ENCODE results near the gene CRYBB1. TPM values are rescaled to one million over a fixed set of nuclear protein-coding genes. Genes with fewer than 3 reads are reported as not detected.

The CRYBB1 gene
- total and polyA plus RNA-seq, 2 donors (not counting 3 experiments of a cell fraction or from before 2014, with no cell fraction given), result not detected

- FAIRE-seq, result no peak
Measured at GRCh38 chr22:26570864-26571525, 46.8 kb downstream of the CRYBB1 start.

More at GRCh38 chr22:26570864-26571525, 46.8 kb downstream of the CRYBB1 start:
- dilution Hi-C loops (cut with MboI; ENCODE audit: extremely low pct_ligation_motif_present, low sequenced_read_pairs) (no loop called here), intact Hi-C loops (cut with micrococcal nuclease) (no loop called here)
- no TSS peak for BruUV-seq (replicated peaks)
- H4K20me1 ChIP-seq (replicated peaks; ENCODE audit: control insufficient read depth, extremely low read depth, insufficient read depth, low read length), result no peaks in the 10 kb centered on the region
- H3K36me3 ChIP-seq (ENCODE audit: control insufficient read depth in 2 of 2, extremely low read depth in 1 of 2, insufficient read depth in 2 of 2, low read length in 2 of 2), result no peaks in the 10 kb centered on the region
- ChIA-PET POLR2A (no interaction called here), CTCF (interaction anchor here (2.2 kb wide), 1 partner anchor 14 kb away, joined by 6 read pairs; no protein-coding TSS in a partner anchor)
- H3K4me1 ChIP-seq (ENCODE audit: control insufficient read depth, extremely low read depth, insufficient read depth, low read length), result peaks cover 26% of the 10 kb centered on the region
- no peaks in the 10 kb centered on the region for H3K27me3 ChIP-seq (ENCODE audit: control insufficient read depth in 2 of 2, insufficient read depth in 2 of 2, low read length in 2 of 2)
- H3K27ac ChIP-seq (ENCODE audit: insufficient read depth, low read depth, low read length), result no peak overlapping the region
- H3K9me3 ChIP-seq (replicated peaks; ENCODE audit: control insufficient read depth, insufficient read depth, low read length), result no peaks in the 10 kb centered on the region
- no peaks in the 10 kb centered on the region for H3K9me1 ChIP-seq (replicated peaks; ENCODE audit: control insufficient read depth, extremely low read depth, insufficient read depth, low read length)
- H2AFZ ChIP-seq (ENCODE audit: low read depth, low read length), result no peak overlapping the region
- H3K9ac ChIP-seq (replicated peaks; ENCODE audit: extremely low read depth, insufficient read depth, low read length), result no peak overlapping the region
- DNase-seq (ENCODE audit: low read depth, low spot score), result no peak
- no peak overlapping the region for H3K4me3 ChIP-seq (replicated peaks in 1 of 3; ENCODE audit: insufficient read depth in 1 of 3, low read depth in 1 of 3, low read length in 3 of 3)
- H3K4me2 ChIP-seq (ENCODE audit: insufficient read depth, low read length), result no peak overlapping the region
- TF ChIP-seq MAX (IDR thresholded peaks at IDR 0.05; ENCODE audit: insufficient read depth, insufficient read length), result no peak
- no peak for TF ChIP-seq MYC (IDR thresholded peaks at IDR 0.05; ENCODE audit: low read depth, low read length)
- TF ChIP-seq CTCF (IDR thresholded peaks at IDR 0.05; ENCODE audit: extremely low read depth in 1 of 2, insufficient read depth in 1 of 2, low read depth in 1 of 2, low read length in 2 of 2), result no peak
- TF ChIP-seq EZH2 (IDR thresholded peaks at IDR 0.05; ENCODE audit: borderline replicate concordance, low read depth, low read length, severe bottlenecking), result no peak
- TF ChIP-seq POLR2A (IDR thresholded peaks at IDR 0.05; ENCODE audit: low read depth, low read length), result no peak
- no peak for TF ChIP-seq JUN (IDR thresholded peaks at IDR 0.05; ENCODE audit: borderline replicate concordance, insufficient read depth, insufficient read length, low read depth)
- no peak for TF ChIP-seq FOS (IDR thresholded peaks at IDR 0.05; ENCODE audit: borderline replicate concordance, insufficient read depth, low read length)
- TF ChIP-seq GATA2 (IDR thresholded peaks at IDR 0.05; ENCODE audit: insufficient read depth, insufficient read length, low read depth, low read length), result no peak
- TF ChIP-seq POLR2AphosphoS5 (IDR thresholded peaks at IDR 0.05; ENCODE audit: insufficient read depth, low read depth, low read length), result no peak
- peaks cover 19% of the 10 kb centered on the region for H3K79me2 ChIP-seq (ENCODE audit: control insufficient read depth, insufficient read depth, low read length)

All from endothelial cell of umbilical vein (primary cell).